Measurements from ENCODE around the gene SFRP2.

The SFRP2 gene

GRCh38 chr4:153790962-153791551 is 2.2 kb upstream of the SFRP2 start:
- no peak overlapping the region for H3K4me3 ChIP-seq (ENCODE audit: control insufficient read depth, low read depth, low read length)
- no peak for TF ChIP-seq CTCF (IDR thresholded peaks at IDR 0.05; ENCODE audit: control insufficient read depth, insufficient read depth, low read depth, low read length, missing control alignments)
- DNase-seq (ENCODE audit: low read depth) = no peak

- H3K4me3 ChIP-seq (ENCODE audit: control insufficient read depth, low read depth, low read length) = no peak overlapping the region
- DNase-seq (ENCODE audit: low read depth) = no peak
- no peak for TF ChIP-seq CTCF (IDR thresholded peaks at IDR 0.05; ENCODE audit: control insufficient read depth, insufficient read depth, low read depth, low read length, missing control alignments)
These were observed 1.6 kb upstream of the SFRP2 start for GRCh38 chr4:153790500-153790865.

- H3K4me3 ChIP-seq (ENCODE audit: control insufficient read depth, low read depth, low read length) = no peak overlapping the region
- no peak for TF ChIP-seq CTCF (IDR thresholded peaks at IDR 0.05; ENCODE audit: control insufficient read depth, insufficient read depth, low read depth, low read length, missing control alignments)
- no peak for DNase-seq (ENCODE audit: low read depth)
These were observed 1.0 kb upstream of the SFRP2 start for GRCh38 chr4:153789741-153790499.

- DNase-seq (ENCODE audit: low read depth) = no peak
- no peak overlapping the region for H3K4me3 ChIP-seq (ENCODE audit: control insufficient read depth, low read depth, low read length)
- no peak for TF ChIP-seq CTCF (IDR thresholded peaks at IDR 0.05; ENCODE audit: control insufficient read depth, insufficient read depth, low read depth, low read length, missing control alignments)
These were observed 851 bp downstream of the SFRP2 start for GRCh38 chr4:153788051-153788412.

GRCh38 chr4:153787575-153787974 is 1.3 kb downstream of the SFRP2 start:
- H3K4me3 ChIP-seq (ENCODE audit: control insufficient read depth, low read depth, low read length) = no peak overlapping the region
- TF ChIP-seq CTCF (IDR thresholded peaks at IDR 0.05; ENCODE audit: control insufficient read depth, insufficient read depth, low read depth, low read length, missing control alignments) = no peak
- no peak for DNase-seq (ENCODE audit: low read depth)

GRCh38 chr4:153787061-153787560 is 1.8 kb downstream of the SFRP2 start:
- no peak overlapping the region for H3K4me3 ChIP-seq (ENCODE audit: control insufficient read depth, low read depth, low read length)
- TF ChIP-seq CTCF (IDR thresholded peaks at IDR 0.05; ENCODE audit: control insufficient read depth, insufficient read depth, low read depth, low read length, missing control alignments) = no peak

More at GRCh38 chr4:153787061-153787560, 1.8 kb downstream of the SFRP2 start:
- no peak for DNase-seq (ENCODE audit: low read depth)
